Tibial nerve (tissue), 4 donors: Measurements from ENCODE around the gene GPR173. TPM values are rescaled to one million over a fixed set of nuclear protein-coding genes. Genes with fewer than 3 reads are reported as not detected.

ENCODE experiments used
- DNase-seq, 2 donors: peaks; one replicate each; pipeline ENCODE4 v3.0.0-alpha.2; 2019; ENCODE audit warnings: low spot score in 2 of 2
- H3K27ac ChIP-seq, 4 donors: fragments of 200-600 bp; sonication (generic) in 3 of 4; one replicate each; pipeline ENCODE4 v1.5.1; 2017 to 2019; ENCODE audit warnings: mild to moderate bottlenecking in 1 of 4
- H3K27me3 ChIP-seq, 2 donors: fragments of 200-600 bp; sonication (generic) in 1 of 2; one replicate each; pipeline versions ENCODE4 v1.5.1 to v1.6.0; 2017 to 2019
- H3K36me3 ChIP-seq, 3 donors: fragments of 200-600 bp; sonication (generic); one replicate each; pipeline ENCODE4 v1.5.1; 2018 to 2019
- H3K4me1 ChIP-seq, 4 donors: fragments of 200-600 bp; sonication (generic) in 3 of 4; one replicate each; pipeline ENCODE4 v1.5.1; 2017 to 2019
- H3K4me3 ChIP-seq, 4 donors: fragments of 200-600 bp; sonication (generic) in 3 of 4; one replicate each; pipeline ENCODE4 v1.5.1; 2017 to 2019; ENCODE audit warnings: mild to moderate bottlenecking in 1 of 4, moderate library complexity in 1 of 4
- H3K9me3 ChIP-seq, 4 donors: fragments of 200-600 bp; sonication (generic) in 3 of 4; one replicate each; pipeline ENCODE4 v1.5.1; 2017 to 2019
- EP300 ChIP-seq, 2 donors: sonication (generic); formaldehyde crosslinking; IDR thresholded peaks; one replicate each; pipeline ENCODE4 v1.6.1; 2017; ENCODE audit warnings: antibody characterized with exemption in 2 of 2, mild to moderate bottlenecking in 1 of 2
- POLR2A ChIP-seq, 2 donors: fragments of 450-650 bp; IDR thresholded peaks; one replicate each; pipeline ENCODE4 v1.6.1; 2017; ENCODE audit warnings: antibody characterized with exemption in 2 of 2, mild to moderate bottlenecking in 2 of 2, moderate library complexity in 2 of 2
- WGBS, 2 donors: methylation state at CpG; one replicate each; pipeline ENCODE4 v1.1.5; 2018; 5-methylcytosine and 5-hydroxymethylcytosine counted together
- small RNA-seq: library from RNA; depleted of rRNA; stranded (forward); fragments of <200 nt; gene quantifications from one replicate; pipeline ENCODE3, GENCODE V24; 2016
- total RNA-seq, 4 donors: library from RNA; depleted of rRNA; stranded (reverse); fragments of >200 nt; gene quantifications; one replicate each; pipeline ENCODE4 v1.1.0, GENCODE V29; 2016
- TF ChIP-seq, protein P1 (sequence below), 5 experiments: fragments of 200-600 bp in 3 of 5; fragments of 450-650 bp in 2 of 5; sonication (generic) in 3 of 5; IDR thresholded peaks; one replicate each; pipeline ENCODE4 v1.5.1; 2016 to 2019; ENCODE audit warnings: antibody characterized with exemption in 5 of 5, mild to moderate bottlenecking in 3 of 5, moderate library complexity in 2 of 5

Gene GPR173
- total RNA-seq, 4 donors from 2014 or later: 5.4 to 11.0 (median 8.0) TPM

DNA sequence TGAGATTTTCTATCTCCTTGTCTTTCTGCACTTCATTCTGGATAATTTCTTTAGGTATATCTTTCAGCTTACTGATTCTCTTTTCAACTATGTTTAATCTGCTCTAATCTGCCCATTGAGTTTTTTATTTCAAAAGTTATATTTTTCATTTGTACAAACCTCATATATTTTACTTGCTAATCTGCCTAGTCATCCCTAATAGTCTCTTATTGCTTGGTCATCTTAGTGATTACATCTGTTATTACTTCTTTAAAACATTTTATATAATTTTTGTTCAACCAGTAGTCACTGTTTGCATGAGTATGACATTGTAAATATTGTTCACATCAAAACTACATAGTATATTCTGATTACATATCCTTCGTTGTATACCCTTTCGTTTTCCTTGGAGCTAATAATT is 77.8 kb downstream of the GPR173 start:
- peaks cover 0 to 20% of the 10 kb centered on the region in 2 donors for H3K27me3 ChIP-seq
- WGBS, 2 donors: 97 to 100% methylated on average over 2 of the region's 2 CpGs
- H3K4me1 ChIP-seq: peaks cover 0 to 8% (median 0%) of the 10 kb centered on the region in 4 donors
- no peaks in the 10 kb centered on the region for H3K36me3 ChIP-seq
- H3K4me3 ChIP-seq: no peak overlapping the region
- H3K9me3 ChIP-seq: no peaks in the 10 kb centered on the region
- TF ChIP-seq POLR2A (IDR thresholded peaks at IDR 0.05): no peak
- TF ChIP-seq, protein P1, sequence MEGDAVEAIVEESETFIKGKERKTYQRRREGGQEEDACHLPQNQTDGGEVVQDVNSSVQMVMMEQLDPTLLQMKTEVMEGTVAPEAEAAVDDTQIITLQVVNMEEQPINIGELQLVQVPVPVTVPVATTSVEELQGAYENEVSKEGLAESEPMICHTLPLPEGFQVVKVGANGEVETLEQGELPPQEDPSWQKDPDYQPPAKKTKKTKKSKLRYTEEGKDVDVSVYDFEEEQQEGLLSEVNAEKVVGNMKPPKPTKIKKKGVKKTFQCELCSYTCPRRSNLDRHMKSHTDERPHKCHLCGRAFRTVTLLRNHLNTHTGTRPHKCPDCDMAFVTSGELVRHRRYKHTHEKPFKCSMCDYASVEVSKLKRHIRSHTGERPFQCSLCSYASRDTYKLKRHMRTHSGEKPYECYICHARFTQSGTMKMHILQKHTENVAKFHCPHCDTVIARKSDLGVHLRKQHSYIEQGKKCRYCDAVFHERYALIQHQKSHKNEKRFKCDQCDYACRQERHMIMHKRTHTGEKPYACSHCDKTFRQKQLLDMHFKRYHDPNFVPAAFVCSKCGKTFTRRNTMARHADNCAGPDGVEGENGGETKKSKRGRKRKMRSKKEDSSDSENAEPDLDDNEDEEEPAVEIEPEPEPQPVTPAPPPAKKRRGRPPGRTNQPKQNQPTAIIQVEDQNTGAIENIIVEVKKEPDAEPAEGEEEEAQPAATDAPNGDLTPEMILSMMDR (IDR thresholded peaks at IDR 0.05): no peak
- TF ChIP-seq EP300 (IDR thresholded peaks at IDR 0.05): no peak
- no peak for DNase-seq
- no peak overlapping the region for H3K27ac ChIP-seq

DNA sequence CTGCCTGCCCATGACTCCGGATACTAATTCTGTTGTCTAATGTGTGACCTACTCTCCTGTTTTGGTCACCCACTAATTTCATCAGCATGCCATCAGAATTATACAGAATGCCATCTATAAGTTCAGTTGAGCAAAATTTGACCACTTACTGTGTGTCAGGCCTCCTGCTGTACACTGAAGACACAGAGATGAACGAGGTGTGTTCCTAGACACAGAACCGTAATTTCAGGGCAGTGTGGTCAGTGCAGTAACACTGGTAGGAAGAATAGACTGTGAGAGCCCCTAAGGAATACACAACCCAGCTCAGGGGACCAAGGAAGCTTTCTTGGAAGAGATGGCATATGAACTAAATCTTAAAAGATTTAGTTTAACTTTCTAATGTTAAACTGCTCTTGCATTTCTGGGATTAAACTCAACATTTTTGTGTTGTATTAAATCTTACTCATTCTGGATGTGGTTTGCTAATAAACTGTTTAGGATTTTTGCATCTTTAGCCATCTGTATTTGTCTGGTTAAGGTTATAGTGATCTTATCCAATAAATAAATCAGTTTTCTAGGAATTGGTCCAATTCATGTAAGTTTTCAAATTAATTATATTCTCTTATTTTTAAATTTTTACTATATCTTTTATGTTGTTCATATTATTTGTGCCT is 79.6 kb downstream of the GPR173 start:
- H3K9me3 ChIP-seq: no peaks in the 10 kb centered on the region
- H3K27ac ChIP-seq: no peak overlapping the region
- WGBS, 2 donors: 81% methylated on average over 3 of the region's 3 CpGs
- no peak for TF ChIP-seq EP300 (IDR thresholded peaks at IDR 0.05)
- TF ChIP-seq, protein P1 (IDR thresholded peaks at IDR 0.05): no peak
- TF ChIP-seq POLR2A (IDR thresholded peaks at IDR 0.05): no peak
- H3K4me3 ChIP-seq: no peak overlapping the region
- no peaks in the 10 kb centered on the region for H3K36me3 ChIP-seq
- peaks cover 0 to 17% of the 10 kb centered on the region in 2 donors for H3K27me3 ChIP-seq
- no peaks in the 10 kb centered on the region for H3K4me1 ChIP-seq
- DNase-seq: no peak

Small RNA genes within 50 kb of the gene (small RNA-seq; reads per million reads assigned to genes)
- gene AL591212.2: not detected

Other genes starting within 250 kb of the GPR173 start
- not detected for gene XAGE5, start 237.5 kb upstream of the GPR173 start, total RNA-seq
- gene XAGE3, start 180.7 kb upstream of the GPR173 start, total RNA-seq: not detected
- gene FAM156B, start 151.5 kb upstream of the GPR173 start, total RNA-seq: 10 to 100 TPM; 50.7 to 80.8 (median 61.2) TPM
- gene FAM156A, start 90.3 kb upstream of the GPR173 start, total RNA-seq: 10 to 100 TPM; 14.9 to 89.4 (median 32.9) TPM
- 100 to 1,000 TPM; 142 to 210 (median 180) TPM for gene TSPYL2, start 33.6 kb downstream of the GPR173 start, total RNA-seq
- gene KANTR, start 45.4 kb downstream of the GPR173 start, total RNA-seq: 10 to 100 TPM; 26.4 to 37.6 (median 32.2) TPM
- 100 to 1,000 TPM in 2 of 4 donors, 10 to 100 TPM in 2; 56.8 to 127 (median 112) TPM for gene KDM5C, start 176.4 kb downstream of the GPR173 start, total RNA-seq
- gene IQSEC2, start 232.8 kb downstream of the GPR173 start, total RNA-seq: 10 to 100 TPM; 20.4 to 31.8 (median 28.0) TPM